Kidney capillary endothelial cell (primary cell): ENCODE data around the gene SPARCL1.

Experiments
- DNase-seq: peaks from one replicate; pipeline ENCODE4 v3.0.0-alpha.2; 2018; ENCODE audit warnings: low spot score

Gene SPARCL1

DNA sequence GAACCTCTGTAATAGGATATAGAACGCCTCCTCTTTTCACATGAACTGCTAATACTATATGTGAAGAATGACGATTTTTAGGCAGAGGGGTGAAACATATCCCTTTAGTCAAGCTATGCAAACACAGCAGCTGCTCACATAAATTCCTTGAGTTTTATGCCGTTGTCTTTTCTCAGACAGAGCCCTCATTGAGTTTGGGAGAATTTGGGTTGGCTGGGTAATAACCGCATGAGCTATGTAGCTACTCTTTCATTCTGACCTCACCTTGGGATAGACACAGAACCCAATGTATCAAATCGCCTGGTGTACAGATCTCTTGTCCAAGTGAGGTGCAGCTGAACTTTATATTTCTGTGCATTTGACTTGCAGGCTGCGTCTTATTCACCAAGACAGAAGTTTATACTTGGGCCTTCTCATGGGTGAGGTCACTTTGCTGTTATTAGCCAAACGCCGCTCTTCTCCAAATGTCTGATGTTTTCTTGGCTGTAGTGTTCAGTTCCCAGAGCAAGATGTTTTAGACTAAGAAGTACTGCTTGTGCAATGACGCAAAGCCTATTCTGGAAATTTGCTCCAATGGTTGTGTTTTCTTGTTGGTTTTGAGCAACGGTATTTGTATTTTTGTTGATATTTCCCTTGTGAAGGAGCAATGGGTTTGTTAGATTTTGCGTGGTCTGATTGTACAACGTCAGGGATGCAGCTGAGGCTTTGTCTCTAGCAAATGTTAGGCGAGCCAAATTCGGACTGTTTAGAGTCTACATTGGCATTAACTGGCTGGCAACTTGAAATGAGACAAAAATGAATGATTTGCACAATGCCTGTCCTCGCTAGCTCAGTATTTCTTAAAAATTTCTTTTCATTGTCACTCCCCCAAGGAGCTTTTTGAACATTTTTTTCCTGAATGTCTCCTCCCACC, 11.2 kb upstream of the SPARCL1 start:
- DNase-seq: no peak

DNA sequence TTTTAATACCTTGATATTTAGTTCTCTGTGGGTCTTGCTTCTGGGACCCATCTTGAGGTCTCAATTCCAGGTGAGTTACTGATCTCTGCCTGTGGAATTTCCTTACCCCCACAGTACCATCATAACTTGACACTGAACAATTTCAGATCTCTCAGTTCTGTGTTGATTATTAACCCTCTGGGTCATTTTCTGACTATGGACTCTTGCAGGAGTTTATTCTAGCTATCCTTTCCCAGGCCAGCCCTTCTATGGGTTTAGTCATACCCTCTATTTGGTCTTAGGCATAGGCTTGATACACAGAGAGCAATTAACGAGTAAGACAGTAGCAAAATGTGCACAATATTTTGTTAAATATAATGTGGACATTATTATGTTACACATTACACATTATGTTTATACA, 3.7 kb upstream of the SPARCL1 start:
- no peak for DNase-seq

GRCh38 chr4:87532109-87532508, 2.9 kb upstream of the SPARCL1 start:
- no peak for DNase-seq

DNA sequence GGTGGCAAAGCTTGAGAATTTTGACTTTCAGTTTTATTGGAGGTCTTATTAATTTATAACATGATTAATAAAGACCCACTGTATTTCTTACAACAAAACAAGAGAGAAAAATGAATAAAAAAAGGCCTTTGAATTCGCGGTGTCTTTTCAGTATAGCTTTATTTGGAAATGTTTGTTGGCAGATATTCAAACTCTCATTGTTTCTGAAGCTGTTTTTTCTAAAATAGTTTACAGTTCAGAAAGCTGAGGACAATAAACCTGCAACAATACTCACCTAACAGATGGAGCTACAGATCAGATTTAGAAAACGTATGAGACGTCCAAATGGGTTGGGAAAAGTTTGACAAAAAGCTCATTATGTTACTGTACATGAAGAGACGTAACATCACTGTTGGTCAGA, 2.4 kb upstream of the SPARCL1 start:
- DNase-seq: no peak

GRCh38 chr4:87530868-87531267, 1.7 kb upstream of the SPARCL1 start:
- no peak for DNase-seq

- no peak for DNase-seq
Measured at GRCh38 chr4:87530229-87530628, 1.1 kb upstream of the SPARCL1 start.

DNA sequence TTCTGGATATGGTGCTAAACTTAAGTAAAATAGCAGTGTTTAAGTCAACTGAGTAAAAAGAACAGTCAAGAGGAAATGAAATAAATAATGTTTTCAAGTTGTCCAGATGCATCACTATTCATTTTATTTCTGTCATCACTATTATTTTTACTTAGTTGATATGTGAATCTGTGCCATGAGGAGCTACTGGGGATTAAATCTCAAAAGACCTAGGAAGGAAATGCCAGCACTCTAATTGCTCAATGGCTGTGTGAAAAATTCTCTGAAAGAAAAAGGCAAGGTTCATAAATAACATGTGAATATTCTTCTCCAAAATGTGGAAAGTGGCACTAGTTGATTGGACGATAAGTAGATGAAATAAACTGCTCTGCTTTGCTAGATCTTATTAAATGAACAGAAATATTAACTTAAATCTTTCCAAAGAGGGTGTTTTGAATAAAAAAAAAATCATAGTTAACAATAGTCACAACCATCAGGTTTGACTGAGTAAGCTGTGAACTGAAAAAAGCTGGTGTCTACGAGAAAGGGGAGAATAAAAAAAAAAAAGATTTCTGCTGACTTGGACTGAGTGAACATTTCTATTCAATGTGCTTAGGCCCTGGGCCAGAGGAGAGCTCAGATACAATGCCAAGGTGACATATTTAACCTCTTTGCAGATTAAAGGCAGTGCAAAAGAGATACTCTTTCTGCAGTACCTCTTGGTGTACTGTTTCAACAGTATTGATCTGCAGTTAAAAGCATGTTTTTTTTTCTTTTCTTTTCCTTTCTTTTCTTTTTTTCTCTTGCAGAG, 1.6 kb downstream of the SPARCL1 start:
- DNase-seq: no peak

- no peak for DNase-seq
Measured at GRCh38 chr4:87525636-87526295, 3.4 kb downstream of the SPARCL1 start.

DNA sequence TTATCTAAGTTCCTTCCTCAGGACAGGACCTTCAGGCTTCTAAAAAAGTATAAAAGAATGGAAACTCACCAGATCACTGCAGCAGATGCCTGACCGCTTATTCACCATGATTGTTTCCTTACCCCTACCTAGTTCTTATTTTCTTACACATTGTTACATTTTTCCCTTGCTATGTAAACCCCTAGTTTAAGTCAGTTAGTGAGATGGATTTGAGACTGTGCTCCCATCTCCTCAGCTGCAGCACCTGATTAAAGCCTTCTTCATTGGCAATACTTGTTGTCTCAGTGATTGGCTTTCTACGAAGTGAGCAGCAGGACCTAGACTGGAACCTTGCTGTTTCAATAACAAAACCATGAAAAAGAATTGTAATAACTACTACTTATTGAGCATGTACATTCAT, 4.7 kb downstream of the SPARCL1 start:
- no peak for DNase-seq

GRCh38 chr4:87523307-87523706, 5.9 kb downstream of the SPARCL1 start:
- DNase-seq: no peak

DNA sequence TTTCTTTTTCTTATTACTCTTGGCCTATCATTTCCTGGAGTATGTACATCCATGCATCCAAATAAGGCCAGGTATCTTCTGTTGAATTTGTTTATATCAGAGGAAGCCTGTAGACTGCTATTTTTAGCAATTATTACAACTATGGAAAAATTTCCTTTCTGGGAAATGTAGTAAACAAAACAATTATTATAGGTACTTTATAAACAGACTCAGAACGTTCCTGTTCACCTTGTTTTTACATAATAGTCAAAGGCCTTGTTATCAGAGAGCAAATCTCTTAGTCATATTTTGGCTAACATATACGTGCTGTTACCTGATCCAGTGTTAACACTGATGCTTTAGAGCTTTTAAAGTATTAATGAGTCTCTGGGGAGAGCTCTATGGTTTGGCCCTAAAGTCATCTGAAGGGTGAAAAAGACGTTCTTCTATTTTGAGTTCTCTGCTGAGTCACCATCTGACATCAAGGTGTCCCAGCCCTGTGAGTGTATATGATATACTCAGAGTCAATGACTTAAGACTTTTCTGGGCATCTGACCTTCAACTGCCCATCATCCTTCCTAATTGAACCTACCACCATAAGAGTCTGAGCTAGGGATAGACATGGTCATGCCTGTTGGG, 7.3 kb downstream of the SPARCL1 start:
- DNase-seq: no peak

DNA sequence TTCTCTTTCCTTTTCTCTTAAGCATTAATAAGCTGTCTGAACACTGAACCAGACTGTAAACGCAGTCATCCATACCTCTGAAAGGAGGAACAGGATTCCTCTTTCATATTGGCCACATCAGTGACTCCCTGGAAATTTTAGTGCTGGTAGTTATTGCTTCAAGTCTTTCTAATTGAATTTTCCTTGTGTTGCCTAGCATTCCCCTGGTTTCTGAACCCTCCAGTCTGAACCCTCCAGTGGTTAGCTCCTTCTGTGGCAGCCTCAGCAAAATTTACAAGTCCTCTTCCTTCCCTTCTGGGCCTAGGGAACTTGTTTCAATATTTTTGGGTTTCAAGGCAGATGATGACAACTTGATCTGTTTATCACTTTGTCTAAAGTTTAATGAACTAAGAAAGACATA, 7.9 kb downstream of the SPARCL1 start:
- no peak for DNase-seq

- DNase-seq: no peak
Measured at GRCh38 chr4:87517621-87518020, 11.6 kb downstream of the SPARCL1 start.

GRCh38 chr4:87516683-87517082, 12.5 kb downstream of the SPARCL1 start:
- no peak for DNase-seq

DNA sequence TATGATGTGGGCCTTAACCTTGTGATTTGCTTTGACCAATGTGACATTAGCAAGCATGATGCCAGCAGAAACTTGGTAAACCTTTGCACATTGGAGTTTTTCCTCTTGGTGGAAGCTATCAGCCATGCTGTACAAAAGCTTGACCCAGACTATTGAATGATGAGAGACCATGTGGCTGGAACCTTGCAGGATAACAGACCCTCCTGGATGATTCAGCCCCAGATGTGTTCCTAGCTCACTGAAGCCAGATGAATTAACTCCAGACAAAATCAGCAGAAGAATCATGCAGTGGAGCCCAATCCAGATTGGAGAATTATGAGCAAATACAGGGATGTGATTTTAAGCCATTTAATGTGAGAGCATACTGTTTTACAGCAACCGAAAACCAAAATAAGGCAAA, 16.8 kb downstream of the SPARCL1 start:
- no peak for DNase-seq

DNA sequence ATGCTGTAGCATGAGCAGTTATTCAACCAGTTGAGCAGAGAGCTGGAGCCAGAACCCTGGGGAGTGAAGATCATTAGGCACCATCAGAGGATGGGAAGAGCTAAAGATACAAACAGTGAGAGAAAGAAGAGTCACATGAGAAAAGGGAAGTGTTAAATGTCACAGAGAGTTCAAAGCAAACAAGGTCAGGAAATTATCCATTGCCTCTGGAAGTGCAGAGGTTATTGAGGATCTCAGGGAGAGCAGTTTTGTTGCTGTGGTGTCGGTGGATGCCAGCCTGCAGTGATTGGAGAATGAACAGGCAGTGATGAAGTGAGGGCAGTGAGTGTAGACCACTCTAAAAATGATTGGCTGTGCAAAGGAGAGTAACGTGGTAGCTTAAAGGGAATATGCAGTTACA, 17.7 kb downstream of the SPARCL1 start:
- DNase-seq: no peak

- DNase-seq: no peak
Measured at GRCh38 chr4:87510747-87511146, 18.4 kb downstream of the SPARCL1 start.

GRCh38 chr4:87506974-87507701, 22.0 kb downstream of the SPARCL1 start:
- no peak for DNase-seq

GRCh38 chr4:87505862-87506261, 23.3 kb downstream of the SPARCL1 start:
- no peak for DNase-seq

DNA sequence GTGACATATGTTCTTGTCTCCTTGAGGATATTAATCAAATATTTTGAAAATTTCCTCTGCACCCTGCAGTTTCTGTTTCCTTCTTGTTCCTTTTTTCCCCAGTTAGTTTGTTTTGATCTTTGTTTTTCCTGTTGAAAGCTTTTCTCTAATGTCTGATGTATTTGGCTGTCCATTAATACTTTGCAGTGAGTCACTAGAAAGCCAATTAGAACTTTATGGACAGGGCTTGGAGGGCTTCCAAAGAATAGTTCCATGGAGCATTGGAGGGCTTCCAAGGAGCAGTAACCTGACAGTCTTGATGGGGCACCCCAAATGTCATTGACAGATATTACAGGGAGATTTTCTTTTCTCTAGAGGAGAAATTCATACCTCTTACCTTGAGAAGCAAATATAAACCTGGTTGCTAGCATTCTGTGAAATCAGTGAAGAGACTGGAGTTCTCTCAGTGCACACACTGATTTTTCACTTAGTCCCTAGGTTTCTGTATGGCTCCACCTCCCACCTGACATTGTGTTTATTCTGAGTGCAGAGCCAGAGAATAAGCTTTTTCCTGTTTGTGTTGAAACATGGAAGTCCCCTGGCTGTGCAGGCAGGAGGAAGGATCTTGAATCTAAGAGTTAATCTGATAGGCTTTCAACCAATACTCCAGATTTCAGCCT, 26.5 kb downstream of the SPARCL1 start:
- no peak for DNase-seq

GRCh38 chr4:87500092-87500462, 29.1 kb downstream of the SPARCL1 start:
- DNase-seq: no peak
